ENCODE results near the gene ZNF780A. TPM values are rescaled to one million over a fixed set of nuclear protein-coding genes. Genes with fewer than 3 reads are reported as not detected.

Gene ZNF780A
- total and polyA plus RNA-seq, 2 experiments from 2014 or later, result 12.3 to 15.0 TPM

- TF ChIP-seq REST (IDR thresholded peaks at IDR 0.05; ENCODE audit: unreplicated experiment), result no peak
These were observed 35.7 kb downstream of the ZNF780A start (continued) for GRCh38 chr19:40055049-40055448.

GRCh38 chr19:40054632-40055031 is 36.1 kb downstream of the ZNF780A start:
- H3K27me3 ChIP-seq (ENCODE audit: insufficient read depth), result no peaks in the 10 kb centered on the region
- H3K27ac ChIP-seq (ENCODE audit: low read depth), result no peak overlapping the region
- H3K27ac Mint-ChIP-seq, result no peak overlapping the region
- no peak overlapping the region for H2AFZ ChIP-seq
- no peak for TF ChIP-seq STAT1 (IDR thresholded peaks at IDR 0.05; ENCODE audit: unreplicated experiment)
- peaks cover 13% of the 10 kb centered on the region for H3K27me3 Mint-ChIP-seq (ENCODE audit: insufficient read depth, low read depth, poor library complexity)
- H3K4me1 Mint-ChIP-seq, result peaks cover 13% of the 10 kb centered on the region
- H3K4me2 ChIP-seq, result peak overlapping the region; percentile 79
- H3K4me1 ChIP-seq (ENCODE audit: insufficient read depth), result peaks cover 10% of the 10 kb centered on the region; the same call in 1 of the 2 replicates
- DNase-seq (ENCODE audit: low spot score) (no peak), ATAC-seq (no peak)
- peaks cover 8% of the 10 kb centered on the region for H4K20me1 ChIP-seq (replicated peaks; ENCODE audit: insufficient read depth)
- no peaks in the 10 kb centered on the region for H3K36me3 ChIP-seq (ENCODE audit: insufficient read depth)
- H3K36me3 Mint-ChIP-seq (ENCODE audit: low read depth), result peaks cover 28% of the 10 kb centered on the region
- peaks cover 63% of the 10 kb centered on the region for H3K79me2 ChIP-seq (replicated peaks; ENCODE audit: insufficient read depth)
- H3K9me2 ChIP-seq (ENCODE audit: insufficient read depth), result no peaks in the 10 kb centered on the region; the same call in 1 of the 2 replicates
- no peaks in the 10 kb centered on the region for H3F3A ChIP-seq (replicated peaks; ENCODE audit: low read depth)
- peaks cover 35% of the 10 kb centered on the region for H3K9me3 Mint-ChIP-seq
- peak overlapping the region; percentile 100 for H3K4me3 Mint-ChIP-seq
- peak overlapping the region; percentile 76 for H3K4me3 ChIP-seq

- DNase-seq (ENCODE audit: low spot score) (no peak), ATAC-seq (no peak)
- Histone ChIP-seq H3K36me3 (ENCODE audit: insufficient read depth) (no peaks in the 10 kb centered on the region), H4K20me1 (replicated peaks; ENCODE audit: insufficient read depth) (peaks cover 8% of the 10 kb centered on the region), H3K79me2 (replicated peaks; ENCODE audit: insufficient read depth) (peaks cover 71% of the 10 kb centered on the region), H3K9me2 (ENCODE audit: insufficient read depth) (no peaks in the 10 kb centered on the region; the same call in 1 of the 2 replicates), H3K27me3 (ENCODE audit: insufficient read depth) (no peaks in the 10 kb centered on the region), H3K4me3 (no peak overlapping the region), H3K27ac (ENCODE audit: low read depth) (no peak overlapping the region), H3F3A (replicated peaks; ENCODE audit: low read depth) (no peaks in the 10 kb centered on the region), H3K4me2 (no peak overlapping the region), H2AFZ (no peak overlapping the region), H3K4me1 (ENCODE audit: insufficient read depth) (peaks cover 10% of the 10 kb centered on the region; the same call in 1 of the 2 replicates)
- no peak overlapping the region for H3K27ac Mint-ChIP-seq
- H3K27me3 Mint-ChIP-seq (ENCODE audit: insufficient read depth, low read depth, poor library complexity), result peaks cover 13% of the 10 kb centered on the region
- peaks cover 13% of the 10 kb centered on the region for H3K4me1 Mint-ChIP-seq
- H3K9me3 Mint-ChIP-seq, result peaks cover 31% of the 10 kb centered on the region
- peaks cover 33% of the 10 kb centered on the region for H3K36me3 Mint-ChIP-seq (ENCODE audit: low read depth)
- no peak overlapping the region for H3K4me3 Mint-ChIP-seq
- TF ChIP-seq JUNB (IDR thresholded peaks at IDR 0.05; ENCODE audit: unreplicated experiment) (no peak), ETS1 (IDR thresholded peaks at IDR 0.05) (no peak), CTCF (conservative IDR thresholded peaks at IDR 0.05; ENCODE audit: low read depth in 2 of 2) (no peak), NANOG (IDR thresholded peaks at IDR 0.05; ENCODE audit: borderline replicate concordance) (no peak), ZNF462 (CRISPR knock-in tag; IDR thresholded peaks at IDR 0.05) (no peak)
These were observed 37.3 kb downstream of the ZNF780A start for GRCh38 chr19:40053491-40053890.
